PFSK-1 (cell line): ENCODE measurements around the gene NRCAM.

Experiments
- POLR2AphosphoS5 ChIP-seq: IDR thresholded peaks from 2 replicates; pipeline ENCODE4 v1.6.1; 2012; ENCODE audit warnings: low read depth, mild to moderate bottlenecking, control low read depth, low read length, moderate library complexity
- SIN3A ChIP-seq: IDR thresholded peaks from 2 replicates; pipeline ENCODE4 v1.6.1; 2012; ENCODE audit warnings: mild to moderate bottlenecking, low read length, moderate library complexity, borderline replicate concordance; ENCODE audit not compliant: insufficient read depth
- TAF1 ChIP-seq: IDR thresholded peaks from 2 replicates; pipeline ENCODE4 v1.6.1; 2012; ENCODE audit warnings: low read length, control low read depth, borderline replicate concordance; ENCODE audit not compliant: insufficient read depth
- TF ChIP-seq, protein P1 (sequence below), 2 experiments: IDR thresholded peaks; 2 replicates each; pipeline versions ENCODE4 v1.6.1 to v1.8.0; 2011 to 2012; ENCODE audit warnings: low read depth in 2 of 2, low read length in 2 of 2, control low read depth in 1 of 2, inconsistent platforms in 1 of 2, mild to moderate bottlenecking in 1 of 2, moderate library complexity in 1 of 2; ENCODE audit not compliant: insufficient read depth in 1 of 2

DNA sequence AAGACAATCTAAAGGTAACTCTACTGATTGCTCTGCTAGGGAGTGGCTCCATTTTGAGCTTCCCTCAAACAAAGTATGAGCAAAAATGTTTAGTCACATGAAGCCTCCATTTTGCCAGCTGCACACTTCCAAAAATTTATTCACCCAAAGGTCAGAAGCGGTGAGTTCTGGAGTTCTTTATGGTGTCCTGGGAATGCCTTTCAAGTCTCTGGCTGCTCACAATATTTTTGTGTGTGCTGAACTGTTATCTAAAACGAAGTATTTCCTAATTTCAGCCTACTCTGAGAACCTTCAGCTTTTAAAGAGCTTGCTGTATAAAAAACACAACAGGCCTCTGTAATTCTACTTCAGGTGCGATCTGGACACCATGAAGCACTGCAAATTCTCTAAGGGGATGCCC lies 15.6 kb downstream of the NRCAM start:
- TF ChIP-seq, protein P1, sequence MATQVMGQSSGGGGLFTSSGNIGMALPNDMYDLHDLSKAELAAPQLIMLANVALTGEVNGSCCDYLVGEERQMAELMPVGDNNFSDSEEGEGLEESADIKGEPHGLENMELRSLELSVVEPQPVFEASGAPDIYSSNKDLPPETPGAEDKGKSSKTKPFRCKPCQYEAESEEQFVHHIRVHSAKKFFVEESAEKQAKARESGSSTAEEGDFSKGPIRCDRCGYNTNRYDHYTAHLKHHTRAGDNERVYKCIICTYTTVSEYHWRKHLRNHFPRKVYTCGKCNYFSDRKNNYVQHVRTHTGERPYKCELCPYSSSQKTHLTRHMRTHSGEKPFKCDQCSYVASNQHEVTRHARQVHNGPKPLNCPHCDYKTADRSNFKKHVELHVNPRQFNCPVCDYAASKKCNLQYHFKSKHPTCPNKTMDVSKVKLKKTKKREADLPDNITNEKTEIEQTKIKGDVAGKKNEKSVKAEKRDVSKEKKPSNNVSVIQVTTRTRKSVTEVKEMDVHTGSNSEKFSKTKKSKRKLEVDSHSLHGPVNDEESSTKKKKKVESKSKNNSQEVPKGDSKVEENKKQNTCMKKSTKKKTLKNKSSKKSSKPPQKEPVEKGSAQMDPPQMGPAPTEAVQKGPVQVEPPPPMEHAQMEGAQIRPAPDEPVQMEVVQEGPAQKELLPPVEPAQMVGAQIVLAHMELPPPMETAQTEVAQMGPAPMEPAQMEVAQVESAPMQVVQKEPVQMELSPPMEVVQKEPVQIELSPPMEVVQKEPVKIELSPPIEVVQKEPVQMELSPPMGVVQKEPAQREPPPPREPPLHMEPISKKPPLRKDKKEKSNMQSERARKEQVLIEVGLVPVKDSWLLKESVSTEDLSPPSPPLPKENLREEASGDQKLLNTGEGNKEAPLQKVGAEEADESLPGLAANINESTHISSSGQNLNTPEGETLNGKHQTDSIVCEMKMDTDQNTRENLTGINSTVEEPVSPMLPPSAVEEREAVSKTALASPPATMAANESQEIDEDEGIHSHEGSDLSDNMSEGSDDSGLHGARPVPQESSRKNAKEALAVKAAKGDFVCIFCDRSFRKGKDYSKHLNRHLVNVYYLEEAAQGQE (IDR thresholded peaks at IDR 0.05; ENCODE audit: insufficient read depth in 1 of 2, low read depth in 2 of 2, low read length in 2 of 2), result no peak
- TF ChIP-seq TAF1 (no peak), SIN3A (no peak), POLR2AphosphoS5 (no peak)
